ENCODE results near the gene MKRN1. TPM values are rescaled to one million over a fixed set of nuclear protein-coding genes. Genes with fewer than 3 reads are reported as not detected.

MKRN1 gene
- total and polyA plus RNA-seq, 4 donors: 46.9 to 104 (median 62.0) TPM

DNA sequence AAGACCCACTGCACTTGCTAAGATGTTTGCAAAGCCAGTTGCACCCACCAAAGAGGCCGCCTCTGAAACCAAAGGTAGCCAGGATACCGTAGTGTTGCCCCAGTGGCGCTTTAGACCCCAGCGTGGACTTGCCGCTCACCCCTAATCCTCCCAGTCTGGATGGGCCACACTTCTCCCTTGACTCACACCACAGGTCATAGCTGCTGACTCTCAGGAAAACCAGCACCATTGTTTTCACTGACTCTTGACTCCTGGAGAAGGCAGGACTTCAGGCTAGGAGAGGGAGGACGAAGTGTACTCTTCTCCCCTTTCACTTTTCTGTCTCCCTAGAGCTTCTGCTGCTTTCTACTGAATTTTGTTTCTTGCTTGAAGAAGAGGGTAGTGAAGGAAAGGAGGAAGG is 53.2 kb downstream of the MKRN1 start:
- no peak overlapping the region for H3K9ac ChIP-seq (ENCODE audit: insufficient read depth in 1 of 2, low read length in 2 of 2)
- no peak overlapping the region for H3K27ac ChIP-seq (ENCODE audit: low read depth in 1 of 2, low read length in 1 of 2)
- H3K4me3 ChIP-seq: no peak overlapping the region
- H3K27me3 ChIP-seq (ENCODE audit: control insufficient read depth in 3 of 3, insufficient read depth in 3 of 3, low read length in 2 of 3): no peaks in the 10 kb centered on the region
- no peaks in the 10 kb centered on the region for H3K36me3 ChIP-seq (ENCODE audit: control insufficient read depth in 4 of 4, insufficient read depth in 4 of 4, low read length in 4 of 4)
- WGBS, 2 donors: 95 to 98% methylated on average over 6 of the region's 6 CpGs
- TF ChIP-seq, protein P1, sequence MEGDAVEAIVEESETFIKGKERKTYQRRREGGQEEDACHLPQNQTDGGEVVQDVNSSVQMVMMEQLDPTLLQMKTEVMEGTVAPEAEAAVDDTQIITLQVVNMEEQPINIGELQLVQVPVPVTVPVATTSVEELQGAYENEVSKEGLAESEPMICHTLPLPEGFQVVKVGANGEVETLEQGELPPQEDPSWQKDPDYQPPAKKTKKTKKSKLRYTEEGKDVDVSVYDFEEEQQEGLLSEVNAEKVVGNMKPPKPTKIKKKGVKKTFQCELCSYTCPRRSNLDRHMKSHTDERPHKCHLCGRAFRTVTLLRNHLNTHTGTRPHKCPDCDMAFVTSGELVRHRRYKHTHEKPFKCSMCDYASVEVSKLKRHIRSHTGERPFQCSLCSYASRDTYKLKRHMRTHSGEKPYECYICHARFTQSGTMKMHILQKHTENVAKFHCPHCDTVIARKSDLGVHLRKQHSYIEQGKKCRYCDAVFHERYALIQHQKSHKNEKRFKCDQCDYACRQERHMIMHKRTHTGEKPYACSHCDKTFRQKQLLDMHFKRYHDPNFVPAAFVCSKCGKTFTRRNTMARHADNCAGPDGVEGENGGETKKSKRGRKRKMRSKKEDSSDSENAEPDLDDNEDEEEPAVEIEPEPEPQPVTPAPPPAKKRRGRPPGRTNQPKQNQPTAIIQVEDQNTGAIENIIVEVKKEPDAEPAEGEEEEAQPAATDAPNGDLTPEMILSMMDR (IDR thresholded peaks at IDR 0.05; ENCODE audit: control extremely low read depth, extremely low read depth): no peak
- ATAC-seq (ENCODE audit: insufficient read depth, low FRiP score) (no peak), DNase-seq (no peak)
- H3K9me3 ChIP-seq (ENCODE audit: control insufficient read depth in 4 of 4, insufficient read depth in 3 of 4, low read length in 3 of 4): no peaks in the 10 kb centered on the region
- H3K4me1 ChIP-seq (ENCODE audit: control insufficient read depth in 5 of 5, insufficient read depth in 5 of 5, low read length in 5 of 5): no peaks in the 10 kb centered on the region

DNA sequence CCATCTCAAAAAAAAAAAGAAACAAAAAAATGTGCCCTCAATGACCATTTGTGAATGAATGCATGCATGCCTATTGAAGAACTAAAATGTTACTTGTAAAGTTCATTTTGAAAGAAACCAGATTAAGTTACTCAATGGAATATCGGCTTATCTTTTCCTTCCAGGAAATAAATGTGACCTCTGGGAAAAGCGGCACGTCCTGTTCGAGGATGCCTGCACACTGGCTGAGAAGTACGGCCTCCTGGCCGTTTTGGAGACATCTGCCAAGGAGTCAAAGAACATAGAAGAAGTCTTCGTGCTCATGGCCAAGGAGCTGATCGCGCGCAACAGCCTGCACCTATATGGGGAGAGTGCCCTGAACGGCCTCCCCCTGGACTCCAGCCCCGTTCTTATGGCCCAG is 53.6 kb downstream of the MKRN1 start:
- Histone ChIP-seq H3K27me3 (ENCODE audit: control insufficient read depth in 3 of 3, insufficient read depth in 3 of 3, low read length in 2 of 3) (no peaks in the 10 kb centered on the region), H3K9ac (ENCODE audit: insufficient read depth in 1 of 2, low read length in 2 of 2) (no peak overlapping the region), H3K4me3 (no peak overlapping the region), H3K4me1 (ENCODE audit: control insufficient read depth in 5 of 5, insufficient read depth in 5 of 5, low read length in 5 of 5) (no peaks in the 10 kb centered on the region), H3K9me3 (ENCODE audit: control insufficient read depth in 4 of 4, insufficient read depth in 3 of 4, low read length in 3 of 4) (no peaks in the 10 kb centered on the region), H3K27ac (ENCODE audit: low read depth in 1 of 2, low read length in 1 of 2) (no peak overlapping the region), H3K36me3 (ENCODE audit: control insufficient read depth in 4 of 4, insufficient read depth in 4 of 4, low read length in 4 of 4) (no peaks in the 10 kb centered on the region)
- 80 to 91% methylated on average over 12 of the region's 12 CpGs for WGBS, 2 donors
- DNase-seq (no peak), ATAC-seq (ENCODE audit: insufficient read depth, low FRiP score) (no peak)
- TF ChIP-seq, protein P1 (IDR thresholded peaks at IDR 0.05; ENCODE audit: control extremely low read depth, extremely low read depth): no peak

DNA sequence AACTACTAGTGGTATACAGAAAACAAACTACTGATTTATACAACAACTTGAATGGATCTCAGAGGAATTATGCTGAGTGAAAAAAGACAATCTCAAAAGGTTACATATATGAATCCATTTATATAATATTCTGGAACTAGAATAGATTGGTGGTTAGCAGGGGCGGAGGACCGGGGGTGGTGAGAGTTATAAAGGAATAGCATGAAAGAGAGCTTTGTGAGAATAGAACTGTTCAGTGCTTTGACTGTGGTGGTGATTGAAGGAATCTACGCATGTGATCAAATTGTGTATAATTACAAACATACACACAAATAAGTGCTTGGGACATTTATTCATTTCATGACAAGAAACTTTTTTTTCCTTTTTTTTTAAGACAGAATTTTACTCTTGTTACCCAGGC is 55.8 kb downstream of the MKRN1 start:
- no peak for DNase-seq
- H3K9me3 ChIP-seq (ENCODE audit: control insufficient read depth in 4 of 4, insufficient read depth in 3 of 4, low read length in 3 of 4): no peaks in the 10 kb centered on the region
- 95 to 96% methylated on average over 3 of the region's 3 CpGs for WGBS, 2 donors
- no peak overlapping the region for H3K27ac ChIP-seq (ENCODE audit: low read depth in 1 of 2, low read length in 1 of 2)
- ATAC-seq (ENCODE audit: insufficient read depth, low FRiP score): no peak
- H3K36me3 ChIP-seq (ENCODE audit: control insufficient read depth in 4 of 4, insufficient read depth in 4 of 4, low read length in 4 of 4): no peaks in the 10 kb centered on the region
- no peak overlapping the region for H3K4me3 ChIP-seq
- TF ChIP-seq, protein P1 (IDR thresholded peaks at IDR 0.05; ENCODE audit: control extremely low read depth, extremely low read depth): no peak
- H3K9ac ChIP-seq (ENCODE audit: insufficient read depth in 1 of 2, low read length in 2 of 2): no peak overlapping the region
- no peaks in the 10 kb centered on the region for H3K4me1 ChIP-seq (ENCODE audit: control insufficient read depth in 5 of 5, insufficient read depth in 5 of 5, low read length in 5 of 5)
- H3K27me3 ChIP-seq (ENCODE audit: control insufficient read depth in 3 of 3, insufficient read depth in 3 of 3, low read length in 2 of 3): no peaks in the 10 kb centered on the region

DNA sequence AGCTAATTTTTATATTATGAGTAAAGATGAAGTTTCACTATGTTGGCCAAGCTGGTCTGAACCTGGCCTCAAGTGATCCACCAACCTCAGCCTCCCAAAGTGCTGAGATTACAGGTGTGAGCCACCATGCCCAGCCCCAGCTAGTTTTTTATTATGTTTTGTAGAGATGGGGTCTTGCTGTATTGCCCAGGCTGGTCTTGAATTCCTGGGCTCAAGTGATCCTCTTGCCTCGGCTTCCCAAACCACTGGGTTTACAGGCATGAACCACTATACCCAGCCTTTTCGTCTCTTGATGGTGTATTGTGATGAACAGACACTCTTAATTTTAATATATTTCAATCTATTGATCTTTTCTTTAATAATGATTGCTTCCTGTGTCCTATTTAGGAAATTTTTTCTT is 57.8 kb downstream of the MKRN1 start:
- Histone ChIP-seq H3K9ac (ENCODE audit: insufficient read depth in 1 of 2, low read length in 2 of 2) (no peak overlapping the region), H3K9me3 (ENCODE audit: control insufficient read depth in 4 of 4, insufficient read depth in 3 of 4, low read length in 3 of 4) (peaks cover 0 to 2% (median 0%) of the 10 kb centered on the region in 4 donors), H3K4me1 (ENCODE audit: control insufficient read depth in 5 of 5, insufficient read depth in 5 of 5, low read length in 5 of 5) (no peaks in the 10 kb centered on the region), H3K27ac (ENCODE audit: low read depth in 1 of 2, low read length in 1 of 2) (no peak overlapping the region), H3K27me3 (ENCODE audit: control insufficient read depth in 3 of 3, insufficient read depth in 3 of 3, low read length in 2 of 3) (no peaks in the 10 kb centered on the region), H3K4me3 (no peak overlapping the region), H3K36me3 (ENCODE audit: control insufficient read depth in 4 of 4, insufficient read depth in 4 of 4, low read length in 4 of 4) (no peaks in the 10 kb centered on the region)
- TF ChIP-seq, protein P1 (IDR thresholded peaks at IDR 0.05; ENCODE audit: control extremely low read depth, extremely low read depth): no peak
- WGBS, 2 donors: 96 to 100% methylated on average over 2 of the region's 2 CpGs
- DNase-seq (no peak), ATAC-seq (ENCODE audit: insufficient read depth, low FRiP score) (no peak)

Data from lung (tissue), 12 donors.